HFF-Myc (cell line): ENCODE measurements around the gene DPP10.

Experiments
- DNase-seq: peaks from one replicate; pipeline ENCODE4 v3.0.0-alpha.2; 2011; ENCODE audit warnings: low read depth; ENCODE audit errors: extremely low read depth
- H3K4me3 ChIP-seq: replicated peaks from 2 replicates; pipeline ENCODE4 v1.5.1; 2011; ENCODE audit warnings: low read depth, mild to moderate bottlenecking, control low read depth, low read length
- CTCF ChIP-seq: IDR thresholded peaks from 2 replicates; pipeline ENCODE4 v1.5.1; 2012; ENCODE audit warnings: mild to moderate bottlenecking, low read depth, low read length, control low read depth; ENCODE audit errors: missing control alignments

DPP10 gene

GRCh38 chr2:114426756-114427155 lies 15.7 kb upstream of the DPP10 start:
- DNase-seq, result no peak
- no peak for TF ChIP-seq CTCF
- H3K4me3 ChIP-seq, result no peak overlapping the region

GRCh38 chr2:114436329-114436728 lies 6.1 kb upstream of the DPP10 start:
- no peak overlapping the region for H3K4me3 ChIP-seq
- no peak for DNase-seq
- TF ChIP-seq CTCF, result no peak

- DNase-seq, result no peak
- no peak overlapping the region for H3K4me3 ChIP-seq
- no peak for TF ChIP-seq CTCF
Measured at GRCh38 chr2:114446571-114446970, 4.1 kb downstream of the DPP10 start.

- H3K4me3 ChIP-seq, result no peak overlapping the region
- DNase-seq, result no peak
- no peak for TF ChIP-seq CTCF
Measured at GRCh38 chr2:114450639-114451038, 8.2 kb downstream of the DPP10 start.

- no peak for TF ChIP-seq CTCF
- H3K4me3 ChIP-seq, result no peak overlapping the region
- no peak for DNase-seq
Measured at GRCh38 chr2:114456566-114456965, 14.1 kb downstream of the DPP10 start.

GRCh38 chr2:114457956-114458355 lies 15.5 kb downstream of the DPP10 start:
- H3K4me3 ChIP-seq, result no peak overlapping the region
- DNase-seq, result no peak
- no peak for TF ChIP-seq CTCF

- no peak for DNase-seq
- TF ChIP-seq CTCF, result no peak
- H3K4me3 ChIP-seq, result no peak overlapping the region
Measured at GRCh38 chr2:114461116-114461515, 18.7 kb downstream of the DPP10 start.
